Activated naive CD8-positive, alpha-beta T cell treated with anti-CD3 and anti-CD28 coated beads, Interleukin-2, amount 50 U/mL, for 24 hours (primary cell): ENCODE results near the gene TASP1.
A peak's percentile ranks its signal among the peaks of the same experiment; 100 is the strongest.

Experiments used
- ATAC-seq: fragments of 150-1000 bp; cut with Tn5 transposase; one replicate; pipeline ENCODE4 v1.10.0; 2021
- DNase-seq: peaks from one replicate; pipeline ENCODE4 v3.0.0; 2021
- H3K27ac Mint-ChIP-seq: one replicate; pipeline ENCODE4 v1.8.0; 2021; ENCODE audit warnings: mild to moderate bottlenecking, mixed read lengths
- H3K27me3 Mint-ChIP-seq: one replicate; pipeline ENCODE4 v1.8.0; 2021; ENCODE audit warnings: mixed read lengths
- H3K36me3 Mint-ChIP-seq: one replicate; pipeline ENCODE4 v1.8.0; 2021; ENCODE audit warnings: low read depth, mixed read lengths
- H3K4me1 Mint-ChIP-seq: one replicate; pipeline ENCODE4 v1.8.0; 2021; ENCODE audit warnings: mixed read lengths
- H3K4me3 Mint-ChIP-seq: one replicate; pipeline ENCODE4 v1.8.0; 2021; ENCODE audit warnings: mild to moderate bottlenecking, moderate library complexity, mixed read lengths
- H3K9me3 Mint-ChIP-seq: one replicate; pipeline ENCODE4 v1.8.0; 2021; ENCODE audit warnings: mixed read lengths

TASP1 gene

DNA sequence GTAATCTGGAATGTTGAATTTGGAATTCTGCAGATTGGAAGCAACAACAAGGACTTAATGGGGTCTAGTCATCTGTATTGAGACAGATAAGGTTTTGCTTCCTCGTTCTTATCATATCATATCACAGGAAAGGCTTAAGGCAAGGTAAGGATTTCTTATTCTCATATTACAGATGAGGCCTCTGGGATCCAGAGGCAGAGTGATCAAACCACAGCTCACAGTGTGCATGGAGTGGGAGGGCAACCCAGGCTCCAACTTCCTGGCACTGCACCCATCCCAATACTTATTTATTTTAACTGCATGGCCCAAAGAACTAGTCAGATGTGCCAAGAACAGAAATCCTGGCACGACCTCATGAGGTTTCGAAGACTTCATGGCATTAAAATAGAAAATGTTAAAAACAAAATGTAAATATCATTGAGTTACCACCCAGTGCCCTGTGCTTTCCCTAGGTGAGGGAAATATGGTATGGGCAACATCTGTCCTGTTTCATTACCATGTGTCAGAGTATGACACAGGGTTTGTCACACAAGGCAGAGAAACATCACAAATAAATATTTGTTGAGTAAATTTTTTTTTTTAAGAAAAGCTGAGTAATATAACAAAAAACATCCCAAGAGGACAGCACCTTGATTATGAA lies 225.8 kb downstream of the TASP1 start:
- DNase-seq: no peak
- Mint-ChIP-seq H3K36me3 (peaks cover 28% of the 10 kb centered on the region), H3K4me3 (no peak overlapping the region), H3K4me1 (no peaks in the 10 kb centered on the region), H3K27me3 (no peaks in the 10 kb centered on the region), H3K9me3 (no peaks in the 10 kb centered on the region), H3K27ac (no peak overlapping the region)
- no peak for ATAC-seq

DNA sequence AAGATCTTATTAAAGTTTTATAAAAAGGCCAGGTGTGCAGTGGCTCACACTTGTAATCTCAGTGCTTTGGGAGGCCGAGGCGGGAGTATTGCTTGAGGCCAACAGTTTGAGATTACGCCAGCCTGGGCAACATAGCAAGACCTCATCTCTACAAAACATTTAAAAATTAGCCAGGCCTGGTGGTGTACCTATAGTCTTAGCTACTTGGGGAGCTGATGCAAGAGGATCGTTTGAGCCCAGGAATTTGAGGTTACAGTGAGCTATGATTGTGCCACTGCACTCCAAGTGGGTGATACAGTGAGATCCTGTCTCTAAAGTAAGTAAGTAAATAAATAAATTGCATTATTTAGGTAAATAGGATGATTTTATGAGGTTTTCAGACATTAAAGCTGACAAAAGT lies 234.4 kb downstream of the TASP1 start:
- H3K27me3 Mint-ChIP-seq: no peaks in the 10 kb centered on the region

DNA sequence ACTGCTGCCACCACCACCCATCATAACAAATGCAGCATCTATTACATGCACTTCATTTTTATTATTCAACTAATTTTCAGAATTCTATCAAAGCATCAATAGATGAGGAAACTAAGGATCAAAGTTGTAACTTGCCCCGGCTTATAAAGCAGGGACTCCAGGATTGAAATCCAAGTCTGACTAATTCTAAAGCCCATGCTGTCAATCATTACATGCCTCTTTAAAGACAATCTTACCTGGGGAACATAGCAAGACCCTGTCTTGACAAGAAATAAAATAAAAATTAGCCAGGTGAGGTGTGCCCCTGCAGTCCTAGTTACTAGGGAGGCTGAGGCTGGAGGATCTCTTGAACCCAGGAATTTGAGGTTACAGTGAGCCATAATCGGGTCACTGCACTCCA lies 235.3 kb downstream of the TASP1 start:
- H3K4me1 Mint-ChIP-seq: peaks cover 5% of the 10 kb centered on the region
- peaks cover 2% of the 10 kb centered on the region for H3K36me3 Mint-ChIP-seq
- no peak for DNase-seq
- no peak overlapping the region for H3K27ac Mint-ChIP-seq
- no peak for ATAC-seq
- no peaks in the 10 kb centered on the region for H3K9me3 Mint-ChIP-seq
- no peak overlapping the region for H3K4me3 Mint-ChIP-seq
- H3K27me3 Mint-ChIP-seq: no peaks in the 10 kb centered on the region

More for the DNA sequence above, 234.4 kb downstream of the TASP1 start:
- no peak overlapping the region for H3K4me3 Mint-ChIP-seq
- no peaks in the 10 kb centered on the region for H3K9me3 Mint-ChIP-seq
- DNase-seq (no peak), ATAC-seq (no peak)
- H3K27ac Mint-ChIP-seq: no peak overlapping the region
- H3K36me3 Mint-ChIP-seq: peaks cover 2% of the 10 kb centered on the region
- no peaks in the 10 kb centered on the region for H3K4me1 Mint-ChIP-seq

- Mint-ChIP-seq H3K4me3 (no peak overlapping the region), H3K27me3 (no peaks in the 10 kb centered on the region), H3K4me1 (peaks cover 10% of the 10 kb centered on the region), H3K9me3 (no peaks in the 10 kb centered on the region), H3K27ac (no peak overlapping the region), H3K36me3 (peaks cover 2% of the 10 kb centered on the region)
- no peak for DNase-seq
- no peak for ATAC-seq
Observed at GRCh38 chr20:13402986-13403385, 235.7 kb downstream of the TASP1 start.

- no peak overlapping the region for H3K4me3 Mint-ChIP-seq
- peaks cover 17% of the 10 kb centered on the region for H3K4me1 Mint-ChIP-seq
- ATAC-seq (no peak), DNase-seq (no peak)
- no peaks in the 10 kb centered on the region for H3K36me3 Mint-ChIP-seq
- no peaks in the 10 kb centered on the region for H3K9me3 Mint-ChIP-seq
- no peak overlapping the region for H3K27ac Mint-ChIP-seq
- no peaks in the 10 kb centered on the region for H3K27me3 Mint-ChIP-seq
Observed at GRCh38 chr20:13402171-13402760, 236.5 kb downstream of the TASP1 start.

- Mint-ChIP-seq H3K27me3 (no peaks in the 10 kb centered on the region), H3K36me3 (peaks cover under 1% of the 10 kb centered on the region), H3K4me1 (peaks cover 24% of the 10 kb centered on the region), H3K27ac (no peak overlapping the region), H3K4me3 (no peak overlapping the region), H3K9me3 (no peaks in the 10 kb centered on the region)
- no peak for ATAC-seq
- no peak for DNase-seq
Observed at GRCh38 chr20:13401596-13401995, 237.1 kb downstream of the TASP1 start.

DNA sequence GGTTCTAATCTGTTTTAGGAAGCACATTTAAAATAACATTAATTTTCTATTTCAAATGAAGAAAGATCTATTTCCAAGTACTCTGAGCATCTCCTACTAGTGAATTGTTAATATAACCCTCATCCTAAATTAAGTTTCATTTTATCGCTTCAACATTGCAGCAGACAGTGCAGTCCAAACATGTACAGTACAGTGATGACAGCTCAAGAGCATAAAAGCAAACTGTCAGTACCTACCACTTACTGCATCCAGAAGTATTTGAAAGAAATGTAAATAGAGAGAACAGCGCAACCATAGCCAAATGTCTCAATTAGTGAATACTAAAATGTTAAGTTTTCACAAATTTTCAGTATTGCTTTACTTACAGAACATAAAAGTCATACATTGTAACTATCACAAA lies 238.3 kb downstream of the TASP1 start:
- peaks cover 25% of the 10 kb centered on the region for H3K4me1 Mint-ChIP-seq
- ATAC-seq: no peak
- H3K4me3 Mint-ChIP-seq: no peak overlapping the region
- no peak overlapping the region for H3K27ac Mint-ChIP-seq
- no peaks in the 10 kb centered on the region for H3K27me3 Mint-ChIP-seq
- no peaks in the 10 kb centered on the region for H3K9me3 Mint-ChIP-seq
- no peak for DNase-seq
- H3K36me3 Mint-ChIP-seq: peaks cover 2% of the 10 kb centered on the region

DNA sequence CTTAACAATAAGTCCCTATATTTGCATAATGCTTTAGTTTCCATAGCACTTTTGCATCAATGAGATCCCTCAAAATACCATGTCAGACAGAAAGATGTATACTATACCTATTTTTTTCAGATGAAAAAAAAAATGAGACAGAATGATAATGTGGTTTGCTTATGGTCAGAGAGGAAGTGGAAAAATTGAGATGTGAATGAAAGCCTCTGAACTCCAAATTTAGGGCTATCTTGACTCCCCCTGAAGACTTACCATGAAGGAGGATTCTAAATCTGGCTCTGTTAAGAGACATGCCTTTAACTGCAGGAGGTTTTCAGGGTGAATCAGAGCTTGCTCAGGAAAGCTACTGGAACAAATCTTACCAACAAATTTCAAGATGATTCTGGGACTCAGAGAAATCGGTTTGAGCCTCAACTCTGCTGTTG lies 241.4 kb downstream of the TASP1 start:
- H3K9me3 Mint-ChIP-seq: no peaks in the 10 kb centered on the region
- DNase-seq: no peak
- H3K4me3 Mint-ChIP-seq: peak overlapping the region; percentile 18
- peaks cover 25% of the 10 kb centered on the region for H3K4me1 Mint-ChIP-seq
- peak; percentile 91 for ATAC-seq
- peaks cover 11% of the 10 kb centered on the region for H3K36me3 Mint-ChIP-seq
- H3K27ac Mint-ChIP-seq: peak overlapping the region; percentile 74
- H3K27me3 Mint-ChIP-seq: no peaks in the 10 kb centered on the region

DNA sequence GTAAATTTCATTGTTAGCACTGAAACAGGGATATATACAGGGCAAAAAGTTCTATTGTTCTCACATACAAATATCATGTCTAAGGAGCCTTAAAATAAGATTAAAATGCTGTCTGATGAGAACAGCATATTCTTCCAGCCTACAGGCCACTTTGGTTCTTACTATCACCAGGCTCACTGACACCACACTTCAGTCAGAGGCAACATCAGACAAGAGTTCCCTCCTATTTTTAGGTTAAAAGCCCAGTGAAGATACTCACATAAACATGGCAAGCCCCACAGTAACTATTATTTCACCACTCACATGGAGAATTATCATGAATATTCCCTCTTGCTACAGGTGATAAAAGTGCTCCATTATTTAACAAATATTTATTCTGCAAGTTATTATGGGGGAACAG lies 241.9 kb downstream of the TASP1 start:
- H3K9me3 Mint-ChIP-seq: no peaks in the 10 kb centered on the region
- ATAC-seq: no peak
- DNase-seq: no peak
- H3K4me1 Mint-ChIP-seq: peaks cover 25% of the 10 kb centered on the region
- peak overlapping the region; percentile 74 for H3K27ac Mint-ChIP-seq
- H3K27me3 Mint-ChIP-seq: no peaks in the 10 kb centered on the region
- peaks cover 14% of the 10 kb centered on the region for H3K36me3 Mint-ChIP-seq
- H3K4me3 Mint-ChIP-seq: no peak overlapping the region

GRCh38 chr20:13396022-13396421 lies 242.7 kb downstream of the TASP1 start:
- H3K4me3 Mint-ChIP-seq: no peak overlapping the region
- ATAC-seq (no peak), DNase-seq (no peak)
- no peaks in the 10 kb centered on the region for H3K27me3 Mint-ChIP-seq
- peaks cover 25% of the 10 kb centered on the region for H3K4me1 Mint-ChIP-seq
- H3K27ac Mint-ChIP-seq: no peak overlapping the region
- peaks cover 21% of the 10 kb centered on the region for H3K36me3 Mint-ChIP-seq
- H3K9me3 Mint-ChIP-seq: no peaks in the 10 kb centered on the region

DNA sequence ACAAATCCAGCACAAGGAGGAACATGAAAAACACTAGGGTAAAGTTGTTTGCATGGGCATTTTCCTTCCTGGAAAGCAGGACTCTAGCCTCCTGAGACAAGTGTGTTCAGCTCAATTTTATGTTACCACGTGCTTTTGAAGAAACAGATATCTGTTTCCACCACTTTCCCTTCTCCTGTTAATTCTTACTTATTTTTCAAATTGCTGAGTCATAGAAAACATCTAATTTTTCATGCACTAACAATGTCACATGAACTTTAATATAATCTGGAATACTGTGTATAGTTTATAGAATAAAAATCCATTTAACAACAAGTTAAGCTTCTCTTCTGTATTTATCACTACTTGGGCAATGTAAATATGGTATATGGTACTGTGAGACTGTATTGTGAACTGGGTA lies 243.5 kb downstream of the TASP1 start:
- no peak overlapping the region for H3K27ac Mint-ChIP-seq
- peaks cover 29% of the 10 kb centered on the region for H3K36me3 Mint-ChIP-seq
- DNase-seq: no peak
- H3K4me1 Mint-ChIP-seq: peaks cover 25% of the 10 kb centered on the region
- H3K9me3 Mint-ChIP-seq: peaks cover 7% of the 10 kb centered on the region
- ATAC-seq: no peak
- no peaks in the 10 kb centered on the region for H3K27me3 Mint-ChIP-seq
- H3K4me3 Mint-ChIP-seq: no peak overlapping the region

GRCh38 chr20:13392391-13392790 lies 246.3 kb downstream of the TASP1 start:
- DNase-seq (no peak), ATAC-seq (no peak)
- Mint-ChIP-seq H3K27me3 (no peaks in the 10 kb centered on the region), H3K4me1 (peaks cover 9% of the 10 kb centered on the region), H3K4me3 (no peak overlapping the region), H3K27ac (no peak overlapping the region), H3K36me3 (peaks cover 54% of the 10 kb centered on the region), H3K9me3 (peaks cover 22% of the 10 kb centered on the region)

DNA sequence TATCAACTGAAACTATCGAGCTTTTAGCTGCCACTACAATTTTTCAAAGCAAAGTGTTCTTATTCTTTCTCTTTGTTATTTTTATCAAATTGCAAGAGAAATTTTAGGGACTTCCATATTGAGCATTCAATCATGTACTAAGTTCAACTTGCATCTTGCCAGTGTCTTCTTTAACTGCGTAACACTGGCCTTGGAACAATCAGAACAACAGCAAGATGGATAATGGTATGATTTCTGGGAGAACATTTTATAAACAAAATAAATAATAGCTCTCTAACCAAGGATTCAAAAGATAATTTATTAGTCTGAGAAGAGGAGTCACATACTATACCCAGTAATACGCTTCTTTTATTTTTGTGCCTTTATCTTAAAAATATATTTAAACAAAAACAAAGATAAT lies 249.6 kb downstream of the TASP1 start:
- no peaks in the 10 kb centered on the region for H3K4me1 Mint-ChIP-seq
- H3K27me3 Mint-ChIP-seq: no peaks in the 10 kb centered on the region
- H3K4me3 Mint-ChIP-seq: no peak overlapping the region
- H3K36me3 Mint-ChIP-seq: peaks cover 69% of the 10 kb centered on the region
- DNase-seq: no peak
- H3K27ac Mint-ChIP-seq: no peak overlapping the region
- ATAC-seq: no peak
- H3K9me3 Mint-ChIP-seq: peaks cover 34% of the 10 kb centered on the region

DNA sequence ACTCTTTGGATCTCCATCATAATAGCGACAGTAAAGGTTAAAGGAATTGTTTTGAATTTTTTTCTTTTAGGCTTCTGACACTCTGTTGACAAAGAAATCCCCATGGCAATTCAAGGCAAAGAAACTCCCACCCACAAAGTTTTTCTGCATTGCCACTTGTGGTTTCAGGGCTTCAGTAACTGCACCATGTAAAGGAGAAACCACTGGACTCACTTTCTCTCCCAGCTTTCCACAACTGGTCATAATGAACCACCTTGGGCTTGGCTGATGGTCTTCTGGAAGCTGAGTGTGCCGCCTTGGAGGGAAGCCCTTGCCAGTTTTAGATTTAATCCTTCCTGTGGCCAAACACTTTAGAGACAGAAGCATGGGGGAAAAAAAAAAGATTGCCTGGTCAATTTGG lies 254.6 kb downstream of the TASP1 start:
- H3K36me3 Mint-ChIP-seq: peaks cover 54% of the 10 kb centered on the region
- H3K27ac Mint-ChIP-seq: no peak overlapping the region
- H3K4me3 Mint-ChIP-seq: no peak overlapping the region
- DNase-seq: no peak
- no peaks in the 10 kb centered on the region for H3K27me3 Mint-ChIP-seq
- no peaks in the 10 kb centered on the region for H3K4me1 Mint-ChIP-seq
- peaks cover 41% of the 10 kb centered on the region for H3K9me3 Mint-ChIP-seq
- no peak for ATAC-seq

DNA sequence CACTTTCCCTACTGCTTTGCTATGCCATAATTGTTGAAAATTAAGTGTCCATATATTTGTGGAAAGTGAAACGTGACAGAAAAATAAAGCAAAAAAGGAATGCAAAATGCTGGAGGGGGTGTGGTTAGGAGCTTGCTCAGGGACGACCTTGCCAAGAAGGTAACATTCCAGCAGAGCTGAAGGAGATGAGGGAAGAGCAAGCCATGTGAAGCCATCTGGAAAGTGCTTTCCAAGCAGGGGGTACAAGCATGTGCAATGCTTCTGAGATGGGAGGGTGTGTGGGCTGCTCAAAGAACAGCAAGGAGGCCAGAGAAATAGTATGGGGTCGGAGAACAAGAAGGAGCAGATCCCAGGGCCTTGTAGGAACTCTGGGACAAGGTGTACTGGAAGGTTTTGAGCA lies 255.9 kb downstream of the TASP1 start:
- no peak for ATAC-seq
- Mint-ChIP-seq H3K36me3 (peaks cover 46% of the 10 kb centered on the region), H3K27me3 (no peaks in the 10 kb centered on the region), H3K9me3 (peaks cover 43% of the 10 kb centered on the region), H3K4me3 (no peak overlapping the region), H3K4me1 (no peaks in the 10 kb centered on the region), H3K27ac (no peak overlapping the region)
- DNase-seq: no peak
